ENCODE data around the gene POU6F2.
"Not testable (repeated sequence)": the region's sequence is repeated elsewhere in the genome, so short reads cannot be mapped to it uniquely, and the experiment has no call there.

Gene POU6F2

GRCh38 chr7:38978491-38978890, 782 bp downstream of the POU6F2 start:
- no peak for DNase-seq

GRCh38 chr7:38992203-38992602, 14.5 kb downstream of the POU6F2 start:
- no peak for DNase-seq

DNA sequence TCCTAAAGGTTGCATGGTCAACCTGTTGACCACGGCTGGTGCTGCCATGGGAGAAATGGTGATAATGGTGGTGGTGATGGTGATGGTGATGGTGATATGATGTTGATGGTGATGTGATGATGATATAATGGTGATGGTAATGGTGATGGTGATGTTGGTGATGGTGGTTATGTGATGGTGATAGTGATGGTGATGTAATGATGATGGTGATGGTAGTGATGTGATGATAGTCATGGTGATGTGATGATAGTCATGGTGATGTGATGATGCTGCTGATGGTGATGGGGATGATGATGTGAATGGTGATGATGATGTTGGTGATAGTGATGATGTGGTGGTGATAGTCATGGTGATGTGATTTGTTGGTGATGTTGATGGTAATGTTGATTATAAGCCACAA, 23.9 kb downstream of the POU6F2 start:
- DNase-seq: no peak

DNA sequence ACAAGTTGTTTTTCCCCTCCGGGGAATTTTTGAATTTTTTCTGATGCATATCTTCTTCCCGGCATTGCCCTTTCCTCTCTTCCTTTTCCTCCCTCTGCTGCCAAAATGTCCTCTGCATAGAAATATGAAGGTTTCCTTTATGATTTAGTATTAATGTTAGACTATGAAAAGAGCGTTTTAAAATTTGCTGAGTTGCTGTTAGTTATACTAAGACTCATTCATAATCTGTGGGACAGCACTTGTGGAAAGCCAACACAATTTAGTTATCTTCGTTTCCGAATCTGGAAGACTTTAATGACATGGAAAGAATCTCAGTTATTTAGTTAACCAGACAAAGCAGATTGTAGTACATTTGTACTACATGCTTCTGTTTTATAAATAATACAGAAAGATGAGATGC, 25.0 kb downstream of the POU6F2 start:
- DNase-seq: no peak

DNA sequence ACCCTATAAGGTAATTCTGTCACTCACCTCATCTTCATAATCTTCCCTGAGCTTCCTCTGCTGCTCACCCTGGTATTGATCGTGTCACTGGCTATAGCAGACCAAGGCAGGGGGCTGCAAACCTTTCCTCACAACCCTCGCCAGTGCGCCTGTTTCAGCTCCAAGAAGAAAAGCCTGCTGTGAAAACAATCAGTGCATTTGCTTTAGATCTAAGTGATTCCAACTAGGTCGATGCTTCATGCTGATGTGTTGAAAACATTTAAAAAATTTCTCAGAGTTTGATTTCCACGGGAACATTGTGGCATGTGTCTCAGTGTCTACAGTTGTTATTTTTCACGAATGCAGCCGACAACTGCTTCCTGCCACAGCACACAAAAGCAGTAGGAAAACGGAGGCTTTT, 27.3 kb downstream of the POU6F2 start:
- no peak for DNase-seq

DNA sequence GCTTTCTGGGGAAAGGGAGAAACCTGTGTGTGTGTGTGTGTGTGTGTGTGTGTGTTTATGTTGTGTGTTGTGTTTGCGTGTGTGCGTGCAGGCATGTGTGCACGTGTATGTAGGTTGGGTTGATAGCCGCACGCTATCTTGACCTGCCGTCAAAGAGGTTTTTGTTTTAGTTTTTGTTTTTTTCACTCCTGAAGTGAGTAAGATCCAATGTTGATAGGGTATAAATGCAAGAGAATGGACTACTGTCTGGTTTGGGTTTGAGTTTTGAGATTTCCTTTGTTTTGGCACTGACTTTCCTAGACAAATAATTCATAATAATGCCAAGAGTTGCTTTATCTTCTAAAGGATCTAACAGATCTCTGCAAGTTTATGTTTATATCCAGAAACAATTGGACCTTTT, 27.8 kb downstream of the POU6F2 start:
- DNase-seq: no peak

GRCh38 chr7:39013049-39013939, 35.6 kb downstream of the POU6F2 start:
- not testable (repeated sequence) for DNase-seq

- no peak for DNase-seq
Observed at GRCh38 chr7:39016609-39017008, 38.9 kb downstream of the POU6F2 start.

DNA sequence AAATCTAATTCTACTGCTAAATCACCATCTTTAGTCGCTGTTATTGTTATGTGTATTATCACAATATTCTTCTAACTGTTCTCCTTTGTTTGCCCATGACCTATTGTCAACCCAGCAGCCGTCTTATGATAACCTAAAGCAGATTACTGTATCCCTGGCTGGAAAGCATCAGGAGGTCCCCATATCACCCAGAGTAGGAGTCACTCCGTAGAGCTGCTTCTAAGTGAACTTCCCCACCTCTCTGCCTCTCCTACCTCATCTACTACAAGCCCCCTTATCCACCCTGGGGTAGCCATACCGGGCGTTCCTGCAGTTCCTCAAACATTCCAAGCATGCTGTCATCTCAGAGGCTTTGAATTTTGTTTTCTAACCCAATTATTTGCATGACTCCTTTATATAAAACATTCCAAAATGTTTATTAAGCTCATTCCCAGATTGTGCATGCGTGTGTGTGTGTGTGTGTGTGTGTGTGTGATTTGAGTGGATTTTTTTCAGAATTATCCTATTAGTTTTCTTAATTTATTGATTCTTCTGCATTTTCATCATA, 39.7 kb downstream of the POU6F2 start:
- DNase-seq: no peak

DNA sequence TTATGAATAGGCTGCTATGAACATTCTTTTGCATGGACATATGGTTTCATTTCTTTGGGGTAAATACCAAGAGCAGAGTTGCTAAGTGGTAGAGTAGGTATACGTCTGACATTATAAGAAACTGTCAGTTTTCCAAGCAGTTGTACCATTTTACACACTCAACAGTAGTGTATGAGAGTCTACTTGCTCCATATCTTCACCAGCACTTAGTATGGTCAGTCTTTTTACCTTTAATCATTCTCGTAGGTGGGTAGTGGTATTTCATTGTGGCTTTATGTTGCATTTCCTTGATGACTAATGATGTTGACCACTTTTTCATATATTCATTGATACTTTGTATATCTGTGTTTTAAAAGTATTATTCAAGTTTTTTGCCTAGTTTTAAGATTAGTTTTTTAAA, 45.1 kb downstream of the POU6F2 start:
- no peak for DNase-seq

DNA sequence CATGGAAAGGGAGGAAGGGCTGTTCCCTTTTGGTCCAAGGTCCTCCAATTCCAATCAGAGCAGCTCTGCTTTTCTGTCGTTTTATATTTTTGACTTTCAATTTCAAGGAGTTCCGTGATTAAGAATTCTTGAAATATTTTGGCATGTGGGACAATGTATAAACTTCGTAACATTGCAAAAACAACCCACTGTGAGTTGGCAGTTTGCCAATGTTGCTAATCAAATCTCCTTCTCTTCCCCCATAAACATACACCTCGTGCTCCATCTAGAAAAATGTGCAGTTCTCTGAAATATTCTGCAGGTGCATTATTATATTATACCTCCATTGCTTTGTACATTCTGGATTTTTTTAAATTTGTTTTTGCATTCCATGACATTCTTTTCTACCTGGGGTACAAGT, 49.8 kb downstream of the POU6F2 start:
- DNase-seq: no peak

DNA sequence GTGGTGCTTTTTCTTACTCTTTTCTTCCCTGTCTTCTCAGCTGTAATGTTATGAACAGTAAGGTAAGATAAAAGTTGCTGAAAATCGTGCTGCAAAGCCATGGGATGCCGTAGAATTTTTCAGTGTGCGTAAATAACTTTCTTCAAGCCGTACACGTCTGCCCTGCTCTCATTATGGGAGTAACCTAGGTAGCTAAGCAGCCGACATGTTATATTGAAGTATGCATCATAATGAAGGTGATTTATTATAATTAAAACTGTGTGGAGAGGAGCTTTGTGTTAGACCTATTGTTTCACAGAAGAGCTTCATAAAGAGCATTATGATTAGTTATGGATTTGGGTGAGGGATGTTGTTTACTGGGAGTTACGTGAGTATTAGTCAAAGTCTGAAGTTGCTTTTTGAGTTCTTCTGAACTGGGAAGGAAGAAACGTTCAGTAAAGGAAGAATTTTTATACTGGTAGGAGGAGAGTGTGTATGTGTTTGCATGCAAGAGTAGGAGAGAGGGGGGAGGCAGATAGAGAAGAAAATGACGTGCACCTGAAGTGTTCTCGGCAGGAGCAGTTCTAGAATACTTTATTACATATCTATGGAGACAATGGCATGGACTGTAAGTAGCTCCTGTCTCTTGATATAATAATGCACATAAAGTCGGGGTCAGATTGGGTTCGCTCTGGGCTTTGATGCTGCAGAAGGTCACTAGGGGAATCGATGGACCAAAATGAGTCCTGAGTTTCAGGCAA, 56.3 kb downstream of the POU6F2 start:
- DNase-seq: no peak

- DNase-seq: no peak
Observed at GRCh38 chr7:39035156-39035555, 57.4 kb downstream of the POU6F2 start.

GRCh38 chr7:39035903-39036302, 58.2 kb downstream of the POU6F2 start:
- no peak for DNase-seq

DNA sequence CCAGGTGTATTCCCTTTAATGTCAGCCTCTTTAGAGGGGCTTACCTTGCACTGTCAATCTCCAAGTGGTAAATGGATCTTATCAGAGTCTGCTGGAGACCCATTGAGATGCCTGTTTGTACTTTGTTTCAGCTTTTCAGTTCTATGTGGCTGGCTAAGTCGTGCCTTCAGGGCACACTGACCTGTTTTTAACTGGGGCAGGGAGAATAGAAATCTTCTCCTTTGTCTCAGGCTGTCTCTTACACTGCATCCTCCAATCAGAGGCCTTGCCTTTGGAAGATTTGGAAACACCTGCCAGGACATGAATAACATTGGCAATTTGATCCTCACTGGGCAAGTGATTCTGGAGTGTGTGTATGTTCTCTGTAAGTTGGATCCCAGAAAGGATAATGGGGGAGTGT, 65.0 kb downstream of the POU6F2 start:
- DNase-seq: no peak

GRCh38 chr7:39043531-39043930, 65.8 kb downstream of the POU6F2 start:
- DNase-seq: no peak

DNA sequence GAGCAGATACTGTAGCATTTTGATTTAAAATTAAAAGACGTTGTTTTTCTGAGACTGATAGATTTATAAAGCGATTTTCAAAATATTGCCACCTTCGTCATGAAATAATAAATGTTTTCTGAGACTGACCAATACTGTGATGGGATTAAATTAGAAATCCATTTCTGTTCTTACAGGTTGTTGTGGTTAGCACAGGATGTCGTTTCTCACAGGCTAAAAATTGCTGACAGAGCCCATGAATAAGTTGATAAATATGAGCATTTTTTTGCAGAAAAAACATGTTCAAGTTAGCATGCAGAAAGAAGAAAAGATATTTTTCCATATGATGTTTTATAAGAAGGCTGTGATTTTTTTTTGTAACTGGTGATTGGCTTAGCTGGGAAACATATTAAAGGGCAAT, 66.8 kb downstream of the POU6F2 start:
- DNase-seq: no peak

- DNase-seq: no peak
Observed at GRCh38 chr7:39045231-39045630, 67.5 kb downstream of the POU6F2 start.

GRCh38 chr7:39051279-39051678, 73.6 kb downstream of the POU6F2 start:
- DNase-seq: no peak

- no peak for DNase-seq
Observed at GRCh38 chr7:39051707-39052106, 74.0 kb downstream of the POU6F2 start.

GRCh38 chr7:39054731-39055130, 77.0 kb downstream of the POU6F2 start:
- no peak for DNase-seq

DNA sequence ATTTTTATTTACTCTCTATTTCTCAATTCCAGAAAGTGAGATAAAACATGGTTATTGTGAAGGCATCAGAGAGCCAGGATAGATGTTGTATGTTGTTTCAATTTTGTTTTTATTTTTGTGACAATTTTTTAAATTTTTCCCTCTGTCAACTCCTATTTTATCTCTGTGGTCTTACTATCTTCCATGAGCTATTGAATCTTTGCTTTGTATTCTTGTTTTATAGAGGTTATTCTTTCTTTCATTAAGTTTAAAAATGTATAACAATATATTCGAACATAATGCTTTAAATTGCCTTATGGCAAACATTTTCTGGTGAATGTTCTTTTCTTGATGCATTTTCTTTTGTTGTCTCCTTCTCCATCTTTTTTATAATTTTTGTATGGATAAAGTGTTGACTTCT, 78.4 kb downstream of the POU6F2 start:
- DNase-seq: no peak

DNA sequence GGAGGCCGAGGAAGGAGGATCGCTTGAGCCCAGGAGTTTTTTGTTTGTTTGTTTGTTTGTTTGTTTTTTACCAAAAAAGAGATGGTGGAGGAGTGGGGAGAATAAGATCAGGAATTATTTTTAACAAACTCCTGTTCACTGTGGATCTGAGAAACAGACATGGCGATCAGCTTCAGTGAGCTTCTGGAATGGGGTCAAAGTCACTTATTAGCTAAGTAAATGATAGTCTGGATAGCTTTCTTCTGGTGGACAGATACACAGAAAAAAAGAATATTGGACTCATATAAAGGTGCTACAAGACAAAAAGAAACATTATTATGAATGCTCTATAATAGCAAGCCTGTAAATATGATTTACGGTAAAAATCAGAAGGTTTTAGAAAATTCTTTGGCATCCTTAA, 85.1 kb downstream of the POU6F2 start:
- no peak for DNase-seq

All from hypothalamus (tissue), 51 donors.